Activated CD8-positive, alpha-beta T cell treated with anti-CD3 and anti-CD28 coated beads for 36 hours (primary cell): ENCODE measurements around the gene GET3. TPM values are rescaled to one million over a fixed set of nuclear protein-coding genes. Genes with fewer than 3 reads are reported as not detected.

ENCODE experiments used
- ATAC-seq: fragments of 200-7000 bp; cut with Tn5 transposase; one replicate; pipeline ENCODE4 v1.10.0; 2021; ENCODE audit warnings: mild to moderate bottlenecking, moderate library complexity
- CTCF ChIA-PET: fragments of 350-600 bp; sonication (Branson Sonifier 250); formaldehyde crosslinking; loops from one replicate; lab custom pipeline; 2021; ENCODE audit warnings: antibody characterized with exemption; lab: Charles Lee
- POLR2A ChIA-PET: fragments of 350-600 bp; sonication (Branson Sonifier 250); formaldehyde crosslinking; loops from one replicate; lab custom pipeline; 2021; ENCODE audit warnings: antibody characterized with exemption; lab: Charles Lee
- DNase-seq: peaks from one replicate; pipeline ENCODE4 v3.0.0-alpha.2; 2020
- H3K27ac Mint-ChIP-seq: one replicate; pipeline ENCODE4 v1.8.0; 2021; ENCODE audit warnings: mild to moderate bottlenecking, mixed read lengths
- H3K27me3 Mint-ChIP-seq: one replicate; pipeline ENCODE4 v1.8.0; 2021; ENCODE audit warnings: mixed read lengths
- H3K36me3 Mint-ChIP-seq: one replicate; pipeline ENCODE4 v1.8.0; 2021; ENCODE audit warnings: low read depth, mixed read lengths
- H3K4me1 Mint-ChIP-seq: one replicate; pipeline ENCODE4 v1.8.0; 2021; ENCODE audit warnings: low read depth, mixed read lengths
- H3K4me3 Mint-ChIP-seq: one replicate; pipeline ENCODE4 v1.8.0; 2021; ENCODE audit warnings: mild to moderate bottlenecking, moderate library complexity, mixed read lengths
- H3K9me3 Mint-ChIP-seq: one replicate; pipeline ENCODE4 v1.8.0; 2021; ENCODE audit warnings: mixed read lengths
- intact Hi-C: fragments of 100-400 bp; cut with micrococcal nuclease; formaldehyde crosslinking; loops from one replicate; pipeline ENCODE4 v1.10.0; 2022
- total RNA-seq, 2 experiments: library from RNA; stranded (reverse); gene quantifications; one replicate each; pipeline ENCODE4 v1.2.3, GENCODE V29; 2021
- TF ChIP-seq, protein P1 (sequence below): fragments of 200-600 bp; IDR thresholded peaks from one replicate; pipeline ENCODE4 v1.8.0; 2022; ENCODE audit warnings: antibody characterized with exemption, mild to moderate bottlenecking

Gene GET3
- total RNA-seq, 2 experiments from 2014 or later: 50.7 to 52.2 TPM

DNA sequence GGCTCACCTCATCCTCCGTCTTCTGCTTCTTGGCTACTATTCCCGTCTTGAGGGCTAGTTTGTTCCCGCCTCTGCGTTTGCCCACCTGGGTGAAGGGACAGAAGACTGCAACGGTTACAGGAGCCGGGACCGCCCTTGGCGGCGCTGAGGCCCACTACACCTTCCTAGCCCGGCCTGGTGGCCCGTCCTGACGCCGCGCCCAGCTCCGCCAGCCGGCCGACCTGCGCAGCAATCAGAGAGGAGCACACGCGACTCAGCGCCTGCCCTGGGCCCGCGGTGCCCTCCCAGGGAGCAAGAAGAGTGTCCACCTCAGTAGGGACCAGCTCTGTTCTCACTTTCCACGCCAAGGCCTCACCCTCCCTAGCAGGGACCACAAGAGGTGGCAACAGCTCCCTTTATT lies 6.0 kb upstream of the GET3 start:
- ChIA-PET CTCF (interaction anchor here (0.6 to 2.6 kb wide), 5 partner anchors 8 to 65 kb away, joined by 3 to 14 read pairs (median 4); partner anchors contain the start of gene TNPO2), POLR2A (interaction anchor here (0.5 to 8.9 kb wide), 6 partner anchors 8 to 117 kb away, joined by 3 to 160 read pairs (median 3); partner anchors contain the start of genes JUNB and TNPO2)
- H3K27me3 Mint-ChIP-seq: no peaks in the 10 kb centered on the region
- intact Hi-C loops: no loop called here
- H3K27ac Mint-ChIP-seq: no peak overlapping the region
- no peaks in the 10 kb centered on the region for H3K9me3 Mint-ChIP-seq
- no peak for ATAC-seq
- H3K4me3 Mint-ChIP-seq: no peak overlapping the region
- no peak for DNase-seq
- H3K4me1 Mint-ChIP-seq: peaks cover 29% of the 10 kb centered on the region
- TF ChIP-seq, protein P1, sequence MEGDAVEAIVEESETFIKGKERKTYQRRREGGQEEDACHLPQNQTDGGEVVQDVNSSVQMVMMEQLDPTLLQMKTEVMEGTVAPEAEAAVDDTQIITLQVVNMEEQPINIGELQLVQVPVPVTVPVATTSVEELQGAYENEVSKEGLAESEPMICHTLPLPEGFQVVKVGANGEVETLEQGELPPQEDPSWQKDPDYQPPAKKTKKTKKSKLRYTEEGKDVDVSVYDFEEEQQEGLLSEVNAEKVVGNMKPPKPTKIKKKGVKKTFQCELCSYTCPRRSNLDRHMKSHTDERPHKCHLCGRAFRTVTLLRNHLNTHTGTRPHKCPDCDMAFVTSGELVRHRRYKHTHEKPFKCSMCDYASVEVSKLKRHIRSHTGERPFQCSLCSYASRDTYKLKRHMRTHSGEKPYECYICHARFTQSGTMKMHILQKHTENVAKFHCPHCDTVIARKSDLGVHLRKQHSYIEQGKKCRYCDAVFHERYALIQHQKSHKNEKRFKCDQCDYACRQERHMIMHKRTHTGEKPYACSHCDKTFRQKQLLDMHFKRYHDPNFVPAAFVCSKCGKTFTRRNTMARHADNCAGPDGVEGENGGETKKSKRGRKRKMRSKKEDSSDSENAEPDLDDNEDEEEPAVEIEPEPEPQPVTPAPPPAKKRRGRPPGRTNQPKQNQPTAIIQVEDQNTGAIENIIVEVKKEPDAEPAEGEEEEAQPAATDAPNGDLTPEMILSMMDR: no peak
- peaks cover 44% of the 10 kb centered on the region for H3K36me3 Mint-ChIP-seq

DNA sequence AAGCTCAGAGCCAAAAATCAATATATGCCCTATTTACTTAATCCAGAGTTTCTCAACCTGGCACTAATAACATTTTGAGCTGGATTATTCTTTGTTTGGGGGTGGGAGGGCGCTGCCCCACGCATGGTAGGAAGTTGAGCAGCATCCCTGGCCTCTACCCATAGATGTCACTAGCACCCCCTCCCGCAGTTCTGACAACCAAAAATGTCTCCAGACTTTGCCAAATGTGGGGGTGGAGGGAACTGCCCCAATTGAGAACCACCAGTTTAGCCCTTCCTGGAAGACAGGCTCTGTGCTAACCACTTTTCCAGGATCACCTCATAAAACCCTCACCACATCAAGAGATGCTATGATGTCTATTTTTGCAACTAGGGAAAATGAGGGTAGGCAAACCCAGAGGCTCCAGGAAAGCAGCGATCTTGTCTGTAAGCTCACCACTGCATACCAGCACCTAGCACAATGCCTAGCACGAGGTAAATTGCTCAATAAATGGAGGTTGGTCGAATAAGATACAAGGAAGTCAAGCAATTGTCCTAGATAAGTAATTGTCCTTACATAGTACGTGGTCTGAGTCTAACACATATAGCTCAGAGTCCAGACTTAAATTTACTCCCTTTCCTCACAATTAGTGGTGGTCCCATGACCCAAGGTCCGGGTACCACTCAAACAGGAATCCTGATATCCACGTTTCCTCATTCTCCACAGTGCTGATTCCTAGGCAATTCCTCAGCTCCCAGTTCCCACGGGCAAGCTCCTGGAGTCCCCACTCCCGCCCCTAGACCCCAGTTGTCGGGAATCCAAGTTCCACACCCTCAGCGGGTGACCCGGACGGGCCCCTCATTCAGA lies 3.7 kb upstream of the GET3 start:
- TF ChIP-seq, protein P1: peak; percentile 67
- Mint-ChIP-seq H3K4me1 (peaks cover 41% of the 10 kb centered on the region), H3K4me3 (peak overlapping the region; percentile 93), H3K27ac (peak overlapping the region; percentile 98), H3K9me3 (no peaks in the 10 kb centered on the region), H3K27me3 (no peaks in the 10 kb centered on the region), H3K36me3 (peaks cover 38% of the 10 kb centered on the region)
- intact Hi-C loops: no loop called here
- DNase-seq: peak; percentile 79
- peak; percentile 11 for ATAC-seq
- POLR2A ChIA-PET: interaction anchor here (0.6 to 8.9 kb wide), 19 partner anchors 11 to 1027 kb away, joined by 3 to 160 read pairs (median 4); partner anchors contain the start of genes DHPS, FBXW9, GCDH and JUNB
- CTCF ChIA-PET: interaction anchor here (0.5 to 3.3 kb wide), 19 partner anchors 8 to 232 kb away, joined by 3 to 32 read pairs (median 4); partner anchors contain the start of genes RTBDN and TNPO2

GRCh38 chr19:12737835-12738351 lies 596 bp downstream of the GET3 start:
- intact Hi-C loops: loop anchor here (2.0 kb wide), 1 partner anchor 15 kb away; the partner anchor contains the start of gene TNPO2
- TF ChIP-seq, protein P1: no peak
- H3K9me3 Mint-ChIP-seq: no peaks in the 10 kb centered on the region
- peak overlapping the region; percentile 98 for H3K27ac Mint-ChIP-seq
- peaks cover 31% of the 10 kb centered on the region for H3K4me1 Mint-ChIP-seq
- H3K36me3 Mint-ChIP-seq: peaks cover 32% of the 10 kb centered on the region
- no peak for ATAC-seq
- ChIA-PET CTCF (interaction anchor here (0.8 to 6.4 kb wide), 5 partner anchors 15 to 59 kb away, joined by 4 to 47 read pairs (median 7); no protein-coding TSS in a partner anchor), POLR2A (interaction anchor here (0.6 to 8.9 kb wide), 12 partner anchors 9 to 132 kb away, joined by 3 to 160 read pairs (median 4); partner anchors contain the start of genes BEST2, FBXW9, RTBDN and THSD8)
- no peak for DNase-seq
- H3K27me3 Mint-ChIP-seq: no peaks in the 10 kb centered on the region
- peak overlapping the region; percentile 99 for H3K4me3 Mint-ChIP-seq

DNA sequence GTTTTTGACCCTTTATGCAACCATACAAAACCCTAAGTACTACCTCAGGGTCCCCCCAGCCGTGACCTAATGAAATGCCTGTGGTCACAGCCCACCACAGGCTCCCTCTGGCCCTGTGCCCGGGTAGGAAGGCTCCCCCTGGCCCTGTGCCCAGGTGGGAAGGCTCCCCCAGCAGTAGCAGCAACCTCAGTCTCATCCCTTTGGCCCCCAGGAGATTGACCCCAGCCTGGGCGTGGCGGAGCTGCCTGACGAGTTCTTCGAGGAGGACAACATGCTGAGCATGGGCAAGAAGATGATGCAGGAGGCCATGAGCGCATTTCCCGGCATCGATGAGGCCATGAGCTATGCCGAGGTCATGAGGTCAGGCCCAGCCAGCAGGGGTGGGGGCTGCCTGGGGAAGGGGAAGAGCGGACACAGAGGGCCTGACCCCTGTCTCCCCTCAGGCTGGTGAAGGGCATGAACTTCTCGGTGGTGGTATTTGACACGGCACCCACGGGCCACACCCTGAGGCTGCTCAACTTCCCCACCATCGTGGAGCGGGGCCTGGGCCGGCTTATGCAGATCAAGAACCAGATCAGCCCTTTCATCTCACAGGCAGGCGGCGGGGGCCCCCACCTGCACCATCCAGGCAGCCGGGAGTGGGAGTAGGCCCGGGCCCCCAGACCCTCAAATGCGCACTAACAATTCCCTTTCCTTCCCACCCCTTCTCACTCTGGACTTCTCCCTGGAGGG lies 8.0 kb downstream of the GET3 start:
- ChIA-PET CTCF (interaction anchor here (1.3 to 4.3 kb wide), 4 partner anchors 12 to 103 kb away, joined by 3 to 30 read pairs (median 6); no protein-coding TSS in a partner anchor), POLR2A (interaction anchor here (1.1 to 2.6 kb wide), 2 partner anchors 12 to 17 kb away, joined by 3 to 7 read pairs; no protein-coding TSS in a partner anchor)
- Mint-ChIP-seq H3K4me1 (no peaks in the 10 kb centered on the region), H3K27ac (no peak overlapping the region), H3K9me3 (peaks cover 8% of the 10 kb centered on the region), H3K4me3 (no peak overlapping the region), H3K27me3 (peaks cover 4% of the 10 kb centered on the region), H3K36me3 (peaks cover 36% of the 10 kb centered on the region)
- intact Hi-C loops: no loop called here
- TF ChIP-seq, protein P1: no peak
- DNase-seq: no peak
- ATAC-seq: no peak
